ENCODE results near the gene TMA7B. TPM values are rescaled to one million over a fixed set of nuclear protein-coding genes. Genes with fewer than 3 reads are reported as not detected.
"Not testable (repeated sequence)": the region's sequence is repeated elsewhere in the genome, so short reads cannot be mapped to it uniquely, and the experiment has no call there.

TMA7B gene
- total RNA-seq, 3 donors from 2014 or later, result 0.16 TPM; not detected in 2

GRCh38 chr22:39949964-39950737 is 10.0 kb upstream of the TMA7B start:
- intact Hi-C loops (cut with DNase I; ENCODE audit: low total_unique reads), result no loop called here
- no peak for TF ChIP-seq POLR2AphosphoS5 (IDR thresholded peaks at IDR 0.05)
- no peak for TF ChIP-seq CTCF (IDR thresholded peaks at IDR 0.05)
- no peak for TF ChIP-seq POLR2A (IDR thresholded peaks at IDR 0.05)
- Histone ChIP-seq H3K9me3 (no peaks in the 10 kb centered on the region), H3K27me3 (no peaks in the 10 kb centered on the region), H3K27ac (no peak overlapping the region), H3K4me1 (peaks cover 0 to 21% of the 10 kb centered on the region in 2 donors), H3K36me3 (no peaks in the 10 kb centered on the region), H3K4me3 (no peak overlapping the region)
- DNase-seq (ENCODE audit: low spot score in 2 of 2), result no peak

GRCh38 chr22:39951603-39952293 is 8.4 kb upstream of the TMA7B start:
- intact Hi-C loops (cut with DNase I; ENCODE audit: low total_unique reads); DNase-seq (ENCODE audit: low spot score in 2 of 2); H3K9me3 ChIP-seq; H3K4me3 ChIP-seq; H3K27ac ChIP-seq; H3K27me3 ChIP-seq; H3K36me3 ChIP-seq: not testable (repeated sequence)
- H3K4me1 ChIP-seq, result peaks cover 0 to 17% of the 10 kb centered on the region in 2 donors

- H3K36me3 ChIP-seq, result no peaks in the 10 kb centered on the region
- DNase-seq (ENCODE audit: low spot score in 2 of 2), result no peak
- H3K9me3 ChIP-seq, result no peaks in the 10 kb centered on the region
- H3K4me3 ChIP-seq, result no peak overlapping the region
- H3K27ac ChIP-seq, result no peak overlapping the region
- intact Hi-C loops (cut with DNase I; ENCODE audit: low total_unique reads), result no loop called here
- peaks cover 0 to 13% of the 10 kb centered on the region in 2 donors for H3K4me1 ChIP-seq
- no peak for TF ChIP-seq CTCF (IDR thresholded peaks at IDR 0.05)
- TF ChIP-seq POLR2AphosphoS5 (IDR thresholded peaks at IDR 0.05), result no peak
- TF ChIP-seq POLR2A (IDR thresholded peaks at IDR 0.05), result no peak
- H3K27me3 ChIP-seq, result no peaks in the 10 kb centered on the region
Observed at GRCh38 chr22:39952347-39952746, 7.8 kb upstream of the TMA7B start.

GRCh38 chr22:39953101-39953500 is 7.1 kb upstream of the TMA7B start:
- H3K4me3 ChIP-seq, result no peak overlapping the region
- H3K27ac ChIP-seq, result no peak overlapping the region
- no peak for DNase-seq (ENCODE audit: low spot score in 2 of 2)
- TF ChIP-seq POLR2A (IDR thresholded peaks at IDR 0.05) (no peak), CTCF (IDR thresholded peaks at IDR 0.05) (no peak), POLR2AphosphoS5 (IDR thresholded peaks at IDR 0.05) (no peak)
- H3K36me3 ChIP-seq, result no peaks in the 10 kb centered on the region
- H3K27me3 ChIP-seq, result no peaks in the 10 kb centered on the region
- intact Hi-C loops (cut with DNase I; ENCODE audit: low total_unique reads), result no loop called here
- no peaks in the 10 kb centered on the region for H3K9me3 ChIP-seq
- H3K4me1 ChIP-seq, result peaks cover 0 to 6% of the 10 kb centered on the region in 2 donors

GRCh38 chr22:39954584-39955055 is 5.6 kb upstream of the TMA7B start:
- H3K4me1 ChIP-seq, result peaks cover 0 to 6% of the 10 kb centered on the region in 2 donors
- DNase-seq (ENCODE audit: low spot score in 2 of 2), result no peak
- H3K27ac ChIP-seq, result peak overlapping the region; percentile 36 to 76
- no peak overlapping the region for H3K4me3 ChIP-seq
- H3K36me3 ChIP-seq, result no peaks in the 10 kb centered on the region
- H3K27me3 ChIP-seq, result no peaks in the 10 kb centered on the region
- TF ChIP-seq POLR2AphosphoS5 (IDR thresholded peaks at IDR 0.05) (no peak), POLR2A (IDR thresholded peaks at IDR 0.05) (no peak), CTCF (IDR thresholded peaks at IDR 0.05) (no peak)
- intact Hi-C loops (cut with DNase I; ENCODE audit: low total_unique reads), result no loop called here
- no peaks in the 10 kb centered on the region for H3K9me3 ChIP-seq
